Rectal smooth muscle tissue (tissue), 1 donor: ENCODE data around the gene NUTM1.
A peak's percentile ranks its signal among the peaks of the same experiment; 100 is the strongest.

ENCODE experiments used
- H3K27ac ChIP-seq: one replicate; pipeline ENCODE4 v1.7.0; 2013; ENCODE audit warnings: low read depth, low read length, inconsistent platforms
- H3K27me3 ChIP-seq: one replicate; pipeline ENCODE4 v1.7.0; 2013; ENCODE audit warnings: low read length; ENCODE audit not compliant: control insufficient read depth, insufficient read depth
- H3K36me3 ChIP-seq: one replicate; pipeline ENCODE4 v1.7.0; 2013; ENCODE audit warnings: low read length; ENCODE audit not compliant: control insufficient read depth, insufficient read depth
- H3K4me1 ChIP-seq: one replicate; pipeline ENCODE4 v1.7.0; 2013; ENCODE audit warnings: low read length; ENCODE audit not compliant: control insufficient read depth, insufficient read depth
- H3K4me3 ChIP-seq: one replicate; pipeline ENCODE4 v1.7.0; 2013; ENCODE audit warnings: low read length
- H3K9ac ChIP-seq: one replicate; pipeline ENCODE4 v1.7.0; 2013; ENCODE audit warnings: low read length

Gene NUTM1

GRCh38 chr15:34330279-34330678, 12.8 kb upstream of the NUTM1 start:
- Histone ChIP-seq H3K27ac (no peak overlapping the region), H3K4me1 (no peaks in the 10 kb centered on the region), H3K36me3 (no peaks in the 10 kb centered on the region), H3K27me3 (no peaks in the 10 kb centered on the region), H3K9ac (no peak overlapping the region), H3K4me3 (no peak overlapping the region)

GRCh38 chr15:34331809-34332208, 11.3 kb upstream of the NUTM1 start:
- Histone ChIP-seq H3K27ac (no peak overlapping the region), H3K9ac (no peak overlapping the region), H3K4me3 (no peak overlapping the region), H3K36me3 (no peaks in the 10 kb centered on the region), H3K4me1 (no peaks in the 10 kb centered on the region), H3K27me3 (no peaks in the 10 kb centered on the region)

GRCh38 chr15:34332553-34333120, 10.5 kb upstream of the NUTM1 start:
- H3K27ac ChIP-seq: no peak overlapping the region

DNA sequence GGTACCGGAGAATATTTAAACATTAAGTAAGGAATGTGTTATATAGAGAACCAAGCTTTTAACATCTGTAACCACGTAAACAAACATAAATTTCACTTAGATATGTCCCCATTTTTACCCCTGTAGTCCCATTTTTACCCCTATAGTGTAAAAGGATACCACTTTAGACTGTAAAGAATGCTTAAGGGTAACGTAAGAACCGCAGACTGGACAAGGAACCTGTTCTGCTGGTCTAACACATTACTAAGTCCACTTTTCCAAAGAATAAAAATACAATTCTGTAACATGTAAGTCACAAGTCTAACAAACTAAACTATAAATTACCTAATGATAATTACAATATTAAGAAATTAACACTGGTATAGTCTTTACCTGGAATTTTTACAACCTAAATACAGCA, 8.4 kb upstream of the NUTM1 start:
- Histone ChIP-seq H3K4me3 (no peak overlapping the region), H3K27me3 (no peaks in the 10 kb centered on the region), H3K36me3 (no peaks in the 10 kb centered on the region), H3K27ac (no peak overlapping the region), H3K9ac (no peak overlapping the region), H3K4me1 (peaks cover 3% of the 10 kb centered on the region)

More at GRCh38 chr15:34332553-34333120, 10.5 kb upstream of the NUTM1 start:
- no peaks in the 10 kb centered on the region for H3K4me1 ChIP-seq
- H3K4me3 ChIP-seq: no peak overlapping the region
- H3K27me3 ChIP-seq: no peaks in the 10 kb centered on the region
- H3K9ac ChIP-seq: no peak overlapping the region
- H3K36me3 ChIP-seq: no peaks in the 10 kb centered on the region

GRCh38 chr15:34335176-34336032, 7.7 kb upstream of the NUTM1 start:
- peak overlapping the region; percentile 33 for H3K4me3 ChIP-seq

GRCh38 chr15:34336231-34336990, 6.7 kb upstream of the NUTM1 start:
- peak overlapping the region; percentile 75 for H3K4me3 ChIP-seq
- H3K27ac ChIP-seq: no peak overlapping the region
- no peak overlapping the region for H3K9ac ChIP-seq
- H3K27me3 ChIP-seq: no peaks in the 10 kb centered on the region
- H3K36me3 ChIP-seq: no peaks in the 10 kb centered on the region
- H3K4me1 ChIP-seq: peaks cover 3% of the 10 kb centered on the region

More at GRCh38 chr15:34335176-34336032, 7.7 kb upstream of the NUTM1 start:
- no peaks in the 10 kb centered on the region for H3K36me3 ChIP-seq
- H3K9ac ChIP-seq: no peak overlapping the region
- peaks cover 3% of the 10 kb centered on the region for H3K4me1 ChIP-seq
- no peak overlapping the region for H3K27ac ChIP-seq
- H3K27me3 ChIP-seq: no peaks in the 10 kb centered on the region

DNA sequence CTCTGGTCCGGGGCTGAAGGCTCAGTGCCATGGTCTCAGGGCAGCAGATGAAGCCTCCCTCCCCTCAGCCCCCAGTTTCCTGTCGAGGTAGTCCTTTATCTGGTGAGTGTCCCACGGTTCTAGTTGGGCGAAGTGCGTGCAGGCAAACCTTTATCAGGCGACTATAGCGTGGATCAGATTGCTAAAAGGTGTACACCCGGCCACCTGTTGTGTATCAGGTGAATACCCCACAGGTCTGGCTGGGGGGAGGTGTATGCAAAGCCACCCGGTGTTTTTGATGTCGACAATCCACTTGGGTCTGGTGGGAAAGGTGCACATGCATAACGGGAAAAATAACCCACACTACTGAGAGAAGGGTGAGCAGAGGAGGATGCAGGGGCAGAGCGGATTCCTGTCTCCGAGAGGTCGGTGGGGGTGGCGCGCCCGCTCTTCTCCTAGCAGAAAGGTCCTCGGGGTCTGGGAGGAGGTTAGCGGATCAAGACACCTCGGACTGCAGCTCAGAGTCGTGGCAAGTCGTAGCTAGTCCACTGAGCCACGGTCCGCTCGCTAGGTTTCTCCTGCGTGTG, 6.0 kb upstream of the NUTM1 start:
- peaks cover 3% of the 10 kb centered on the region for H3K4me1 ChIP-seq

DNA sequence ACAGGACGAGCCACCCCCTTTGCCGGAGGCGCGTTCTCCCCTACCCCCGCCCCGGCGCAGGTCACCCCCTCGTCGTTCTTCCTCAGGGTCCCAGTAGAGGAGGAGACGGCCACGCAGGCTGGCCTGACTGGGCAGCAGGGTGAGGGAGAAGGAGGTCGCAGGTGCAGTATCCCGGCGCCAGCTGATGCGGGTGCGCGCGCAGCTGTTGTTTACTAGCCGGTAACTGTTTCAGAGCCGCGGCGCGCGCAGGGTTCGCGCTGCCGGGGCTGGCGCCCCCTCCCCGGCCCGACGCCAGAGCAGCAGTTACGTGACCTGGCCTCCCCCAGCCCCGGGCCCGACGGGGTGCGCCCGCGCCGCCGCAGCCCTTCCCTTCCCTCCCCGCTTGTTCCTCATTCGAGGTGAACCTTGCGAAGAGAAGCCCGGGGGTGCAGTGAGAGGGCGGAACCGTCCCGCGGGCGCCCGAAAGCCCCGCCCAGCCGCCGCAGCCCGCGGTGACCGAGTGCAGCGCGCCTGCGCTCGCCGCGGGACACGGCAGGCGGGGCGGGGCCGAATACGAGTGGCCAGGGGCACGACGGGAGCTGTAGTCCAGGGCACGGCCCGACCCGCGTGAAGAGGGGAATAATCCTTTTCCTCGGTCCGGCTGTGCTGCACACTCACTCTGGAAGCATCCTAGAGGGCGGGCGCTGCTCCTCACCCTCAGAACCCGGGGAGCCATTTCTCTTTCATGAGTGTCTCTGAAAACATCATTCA, 5.4 kb upstream of the NUTM1 start, which contains the start of gene SLC12A6:
Gene SLC12A6 (minus strand): TSS at position 225 of the 750 bp plus-strand sequence. CDS start 1,101 bp downstream, outside the sequence.
- Histone ChIP-seq H3K27ac (peak within 1 kb of the TSS; percentile 85), H3K4me1 (peaks cover 3% of the 10 kb centered on the region), H3K4me3 (peak within 1 kb of the TSS; percentile 75), H3K9ac (peak within 1 kb of the TSS; percentile 51), H3K27me3 (no peaks in the 10 kb centered on the region), H3K36me3 (no peaks in the 10 kb centered on the region)

More for the DNA sequence above, 6.0 kb upstream of the NUTM1 start:
- Histone ChIP-seq H3K36me3 (no peaks in the 10 kb centered on the region), H3K27ac (peak overlapping the region; percentile 85), H3K27me3 (no peaks in the 10 kb centered on the region), H3K4me3 (peak overlapping the region; percentile 75), H3K9ac (peak overlapping the region; percentile 51)

DNA sequence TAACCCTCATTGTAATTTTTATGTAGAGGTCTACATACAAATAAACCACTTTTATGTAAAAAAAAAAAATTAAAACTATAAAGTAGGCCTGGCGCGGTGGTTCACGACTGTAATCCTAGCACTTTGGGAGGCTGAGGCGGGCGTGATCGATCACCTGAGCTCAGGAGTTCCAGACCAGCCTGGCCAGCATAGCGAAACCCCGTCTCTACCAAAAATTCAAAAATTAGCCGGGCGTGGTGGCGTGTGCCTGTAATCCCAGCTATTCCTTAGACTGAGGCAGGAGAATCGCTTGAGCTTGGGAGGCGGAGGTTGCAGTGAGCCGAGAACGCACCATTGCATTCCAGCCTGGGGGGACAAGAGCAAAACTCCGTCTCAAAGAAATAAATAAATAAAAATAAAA, 4.8 kb upstream of the NUTM1 start:
- Histone ChIP-seq H3K27ac (no peak overlapping the region), H3K36me3 (no peaks in the 10 kb centered on the region), H3K4me1 (peaks cover 3% of the 10 kb centered on the region), H3K4me3 (peak overlapping the region; percentile 75), H3K27me3 (no peaks in the 10 kb centered on the region), H3K9ac (no peak overlapping the region)

DNA sequence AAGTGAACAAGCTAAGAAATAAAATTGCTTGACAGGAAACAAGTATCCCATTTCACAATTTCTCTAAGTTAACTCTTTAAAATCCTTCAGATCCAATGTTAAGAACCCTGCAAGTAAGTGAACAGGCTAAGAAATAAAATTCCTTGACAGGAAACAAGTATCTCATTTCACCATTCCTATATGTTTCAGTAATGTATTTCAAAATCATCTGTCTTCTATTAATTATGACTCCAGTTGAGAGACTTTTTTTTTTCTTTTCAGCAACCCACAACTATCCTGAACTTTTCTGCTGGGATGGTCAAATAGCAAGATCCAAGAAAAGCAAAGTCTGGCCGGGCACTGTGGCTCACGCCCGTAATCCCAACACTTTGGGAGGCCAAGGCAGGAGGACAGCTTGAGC, 3.2 kb upstream of the NUTM1 start:
- peaks cover 3% of the 10 kb centered on the region for H3K4me1 ChIP-seq
- no peak overlapping the region for H3K9ac ChIP-seq
- no peak overlapping the region for H3K27ac ChIP-seq
- no peak overlapping the region for H3K4me3 ChIP-seq
- H3K36me3 ChIP-seq: no peaks in the 10 kb centered on the region
- no peaks in the 10 kb centered on the region for H3K27me3 ChIP-seq

- no peak overlapping the region for H3K27ac ChIP-seq
- H3K4me3 ChIP-seq: peak overlapping the region; percentile 83
- peaks cover 3% of the 10 kb centered on the region for H3K4me1 ChIP-seq
- H3K36me3 ChIP-seq: no peaks in the 10 kb centered on the region
- no peaks in the 10 kb centered on the region for H3K27me3 ChIP-seq
- no peak overlapping the region for H3K9ac ChIP-seq
Measured at GRCh38 chr15:34341381-34342212, 1.5 kb upstream of the NUTM1 start.
